IMR-90 (cell line): ENCODE results near the gene SYT2.

ENCODE experiments used
- CEBPB ChIP-seq: IDR thresholded peaks from 2 replicates; pipeline ENCODE4 v1.6.1; 2012; ENCODE audit warnings: low read depth, low read length, improper control_type of control experiment
- CHD1 ChIP-seq: IDR thresholded peaks from 2 replicates; pipeline ENCODE4 v1.6.1; 2012; ENCODE audit warnings: low read depth, low read length, improper control_type of control experiment
- MAFK ChIP-seq: IDR thresholded peaks from 2 replicates; pipeline ENCODE4 v1.6.1; 2012; ENCODE audit warnings: low read depth, low read length, improper control_type of control experiment
- MAZ ChIP-seq: IDR thresholded peaks from 2 replicates; pipeline ENCODE4 v1.6.1; 2012; ENCODE audit warnings: low read depth, mild to moderate bottlenecking, low read length, improper control_type of control experiment, moderate library complexity, borderline replicate concordance
- MXI1 ChIP-seq: IDR thresholded peaks from 2 replicates; pipeline ENCODE4 v1.6.1; 2012; ENCODE audit warnings: low read depth, mild to moderate bottlenecking, low read length, moderate library complexity, borderline replicate concordance
- NFE2L2 ChIP-seq: fragments of 150-350 bp; IDR thresholded peaks from 2 replicates; pipeline ENCODE4 v1.6.1; 2016; ENCODE audit warnings: low read depth, mild to moderate bottlenecking, low read length
- POLR2A ChIP-seq: IDR thresholded peaks from 2 replicates; pipeline ENCODE4 v1.6.1; 2012; ENCODE audit warnings: mild to moderate bottlenecking, low read depth, low read length
- RAD21 ChIP-seq: IDR thresholded peaks from 2 replicates; pipeline ENCODE4 v1.6.1; 2012; ENCODE audit warnings: low read length, improper control_type of control experiment
- RFX5 ChIP-seq: IDR thresholded peaks from 2 replicates; pipeline ENCODE4 v1.8.0; 2012; ENCODE audit warnings: low read depth, mild to moderate bottlenecking, low read length, moderate library complexity
- SMC3 ChIP-seq: fragments of 150-350 bp; IDR thresholded peaks from 2 replicates; pipeline ENCODE4 v1.6.1; 2016; ENCODE audit warnings: low read depth, mild to moderate bottlenecking, antibody characterized with exemption, low read length, moderate library complexity
- TF ChIP-seq, protein P1 (sequence below): conservative IDR thresholded peaks from 2 replicates; pipeline ENCODE4 v1.5.1; 2012; ENCODE audit warnings: mild to moderate bottlenecking, low read depth, low read length, improper control_type of control experiment
- TF ChIP-seq, protein P2 (sequence below): fragments of 150-350 bp; IDR thresholded peaks from 2 replicates; pipeline ENCODE4 v1.6.1; 2017; ENCODE audit warnings: mild to moderate bottlenecking, antibody characterized with exemption, low read length, low read depth
- TF ChIP-seq, protein P3 (sequence below): fragments of 150-350 bp; IDR thresholded peaks from 2 replicates; pipeline ENCODE4 v1.6.1; 2016; ENCODE audit warnings: low read depth, mild to moderate bottlenecking, low read length, moderate library complexity, borderline replicate concordance

DNA sequence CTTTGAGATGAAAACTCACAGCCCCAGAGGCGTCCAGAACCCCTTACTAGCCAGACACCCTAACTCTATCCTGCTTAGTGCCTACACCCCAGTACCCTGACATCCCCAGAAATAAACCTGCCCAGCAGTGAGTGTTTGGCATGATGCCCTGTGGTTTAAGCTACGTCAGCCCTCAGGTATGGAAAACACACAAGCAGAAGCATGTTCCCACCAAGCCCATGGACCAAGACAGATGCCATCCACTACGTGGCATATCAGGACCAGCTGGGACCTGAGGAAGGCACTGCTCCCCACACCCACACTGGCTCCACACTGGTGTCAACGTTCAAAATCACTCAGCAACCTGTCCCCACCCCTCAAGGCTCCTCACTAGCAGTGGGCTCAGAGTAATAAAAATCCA lies 116.4 kb downstream of the SYT2 start:
- TF ChIP-seq, protein P1, sequence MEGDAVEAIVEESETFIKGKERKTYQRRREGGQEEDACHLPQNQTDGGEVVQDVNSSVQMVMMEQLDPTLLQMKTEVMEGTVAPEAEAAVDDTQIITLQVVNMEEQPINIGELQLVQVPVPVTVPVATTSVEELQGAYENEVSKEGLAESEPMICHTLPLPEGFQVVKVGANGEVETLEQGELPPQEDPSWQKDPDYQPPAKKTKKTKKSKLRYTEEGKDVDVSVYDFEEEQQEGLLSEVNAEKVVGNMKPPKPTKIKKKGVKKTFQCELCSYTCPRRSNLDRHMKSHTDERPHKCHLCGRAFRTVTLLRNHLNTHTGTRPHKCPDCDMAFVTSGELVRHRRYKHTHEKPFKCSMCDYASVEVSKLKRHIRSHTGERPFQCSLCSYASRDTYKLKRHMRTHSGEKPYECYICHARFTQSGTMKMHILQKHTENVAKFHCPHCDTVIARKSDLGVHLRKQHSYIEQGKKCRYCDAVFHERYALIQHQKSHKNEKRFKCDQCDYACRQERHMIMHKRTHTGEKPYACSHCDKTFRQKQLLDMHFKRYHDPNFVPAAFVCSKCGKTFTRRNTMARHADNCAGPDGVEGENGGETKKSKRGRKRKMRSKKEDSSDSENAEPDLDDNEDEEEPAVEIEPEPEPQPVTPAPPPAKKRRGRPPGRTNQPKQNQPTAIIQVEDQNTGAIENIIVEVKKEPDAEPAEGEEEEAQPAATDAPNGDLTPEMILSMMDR: no peak
- TF ChIP-seq POLR2A: no peak
- TF ChIP-seq NFE2L2: no peak
- no peak for TF ChIP-seq RFX5
- no peak for TF ChIP-seq MXI1
- TF ChIP-seq CEBPB: no peak
- TF ChIP-seq MAFK: no peak
- TF ChIP-seq RAD21: no peak
- no peak for TF ChIP-seq CHD1
- no peak for TF ChIP-seq SMC3
- TF ChIP-seq, protein P2, sequence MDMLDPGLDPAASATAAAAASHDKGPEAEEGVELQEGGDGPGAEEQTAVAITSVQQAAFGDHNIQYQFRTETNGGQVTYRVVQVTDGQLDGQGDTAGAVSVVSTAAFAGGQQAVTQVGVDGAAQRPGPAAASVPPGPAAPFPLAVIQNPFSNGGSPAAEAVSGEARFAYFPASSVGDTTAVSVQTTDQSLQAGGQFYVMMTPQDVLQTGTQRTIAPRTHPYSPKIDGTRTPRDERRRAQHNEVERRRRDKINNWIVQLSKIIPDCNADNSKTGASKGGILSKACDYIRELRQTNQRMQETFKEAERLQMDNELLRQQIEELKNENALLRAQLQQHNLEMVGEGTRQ: no peak
- TF ChIP-seq, protein P3, sequence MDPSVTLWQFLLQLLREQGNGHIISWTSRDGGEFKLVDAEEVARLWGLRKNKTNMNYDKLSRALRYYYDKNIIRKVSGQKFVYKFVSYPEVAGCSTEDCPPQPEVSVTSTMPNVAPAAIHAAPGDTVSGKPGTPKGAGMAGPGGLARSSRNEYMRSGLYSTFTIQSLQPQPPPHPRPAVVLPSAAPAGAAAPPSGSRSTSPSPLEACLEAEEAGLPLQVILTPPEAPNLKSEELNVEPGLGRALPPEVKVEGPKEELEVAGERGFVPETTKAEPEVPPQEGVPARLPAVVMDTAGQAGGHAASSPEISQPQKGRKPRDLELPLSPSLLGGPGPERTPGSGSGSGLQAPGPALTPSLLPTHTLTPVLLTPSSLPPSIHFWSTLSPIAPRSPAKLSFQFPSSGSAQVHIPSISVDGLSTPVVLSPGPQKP: no peak
- no peak for TF ChIP-seq MAZ
